ENCODE results near the gene GCAT. TPM values are rescaled to one million over a fixed set of nuclear protein-coding genes. Genes with fewer than 3 reads are reported as not detected.
A peak's percentile ranks its signal among the peaks of the same experiment; 100 is the strongest.

Gene GCAT
- total and polyA plus RNA-seq, 2 of the 13 experiments (the other 11 are each of a cell fraction or from before 2014, with no cell fraction given): 28.0 to 50.3 TPM

GRCh38 chr22:37803195-37803638 is 4.5 kb upstream of the GCAT start (continued):
- TF ChIP-seq MEIS1 (CRISPR knock-in tag; IDR thresholded peaks at IDR 0.05; ENCODE audit: borderline replicate concordance) (no peak), AKAP8 (CRISPR knock-in tag; IDR thresholded peaks at IDR 0.05) (no peak), NFKB2 (CRISPR knock-in tag; IDR thresholded peaks at IDR 0.05; ENCODE audit: borderline replicate concordance) (no peak), RFX3 (CRISPR knock-in tag; IDR thresholded peaks at IDR 0.05) (no peak), KAT7 (CRISPR knock-in tag; IDR thresholded peaks at IDR 0.05; ENCODE audit: borderline replicate concordance) (no peak; the same call in 1 of the 2 replicates), ZNF296 (CRISPR knock-in tag; conservative IDR thresholded peaks at IDR 0.05) (no peak), IRF2 (CRISPR knock-in tag; IDR thresholded peaks at IDR 0.05) (no peak), FOXP4 (CRISPR knock-in tag; IDR thresholded peaks at IDR 0.05) (peak; percentile 61), UBTF (CRISPR knock-in tag; IDR thresholded peaks at IDR 0.05) (no peak), PITX1 (CRISPR knock-in tag; IDR thresholded peaks at IDR 0.05) (no peak; the same call in 1 of the 2 replicates), ZNF20 (CRISPR knock-in tag; IDR thresholded peaks at IDR 0.05) (no peak), SSRP1 (CRISPR knock-in tag; IDR thresholded peaks at IDR 0.05) (no peak), ZNF530 (CRISPR knock-in tag; IDR thresholded peaks at IDR 0.05; ENCODE audit: low read depth) (no peak), MBNL3 (CRISPR knock-in tag; conservative IDR thresholded peaks at IDR 0.05) (no peak), AGO1 (IDR thresholded peaks at IDR 0.05; ENCODE audit: low read depth, low read length, poor library complexity, severe bottlenecking) (no peak), SOX6 (IDR thresholded peaks at IDR 0.05) (no peak), SOX6 (CRISPR knock-in tag; IDR thresholded peaks at IDR 0.05) (peak; percentile 75; the same call in 1 of the 2 replicates), THYN1 (CRISPR knock-in tag; IDR thresholded peaks at IDR 0.05; ENCODE audit: borderline replicate concordance, low read depth) (no peak), CHD4 (IDR thresholded peaks at IDR 0.05; ENCODE audit: borderline replicate concordance, low read length) (no peak), TCF7L2 (IDR thresholded peaks at IDR 0.05; ENCODE audit: low read depth, low read length) (peak; percentile 77; the same call in 1 of the 2 replicates), IRF9 (CRISPR knock-in tag; IDR thresholded peaks at IDR 0.05; ENCODE audit: borderline replicate concordance) (no peak), CREB3 (CRISPR knock-in tag; IDR thresholded peaks at IDR 0.05) (no peak), ZFY (CRISPR knock-in tag; IDR thresholded peaks at IDR 0.05) (no peak), ZNF512 (CRISPR knock-in tag; IDR thresholded peaks at IDR 0.05) (no peak)
